Tibial nerve (tissue), 4 donors: Measurements from ENCODE around the gene ARHGEF38. TPM values are rescaled to one million over a fixed set of nuclear protein-coding genes. Genes with fewer than 3 reads are reported as not detected.
"Not testable (repeated sequence)": the region's sequence is repeated elsewhere in the genome, so short reads cannot be mapped to it uniquely, and the experiment has no call there.

Source experiments
- DNase-seq, 2 donors: peaks; one replicate each; pipeline ENCODE4 v3.0.0-alpha.2; 2019; ENCODE audit warnings: low spot score in 2 of 2
- H3K27ac ChIP-seq, 4 donors: fragments of 200-600 bp; sonication (generic) in 3 of 4; one replicate each; pipeline ENCODE4 v1.5.1; 2017 to 2019; ENCODE audit warnings: mild to moderate bottlenecking in 1 of 4
- H3K27me3 ChIP-seq, 2 donors: fragments of 200-600 bp; sonication (generic) in 1 of 2; one replicate each; pipeline versions ENCODE4 v1.5.1 to v1.6.0; 2017 to 2019
- H3K36me3 ChIP-seq, 3 donors: fragments of 200-600 bp; sonication (generic); one replicate each; pipeline ENCODE4 v1.5.1; 2018 to 2019
- H3K4me1 ChIP-seq, 4 donors: fragments of 200-600 bp; sonication (generic) in 3 of 4; one replicate each; pipeline ENCODE4 v1.5.1; 2017 to 2019
- H3K4me3 ChIP-seq, 4 donors: fragments of 200-600 bp; sonication (generic) in 3 of 4; one replicate each; pipeline ENCODE4 v1.5.1; 2017 to 2019; ENCODE audit warnings: mild to moderate bottlenecking in 1 of 4, moderate library complexity in 1 of 4
- H3K9me3 ChIP-seq, 4 donors: fragments of 200-600 bp; sonication (generic) in 3 of 4; one replicate each; pipeline ENCODE4 v1.5.1; 2017 to 2019
- EP300 ChIP-seq, 2 donors: sonication (generic); formaldehyde crosslinking; IDR thresholded peaks; one replicate each; pipeline ENCODE4 v1.6.1; 2017; ENCODE audit warnings: antibody characterized with exemption in 2 of 2, mild to moderate bottlenecking in 1 of 2
- POLR2A ChIP-seq, 2 donors: fragments of 450-650 bp; IDR thresholded peaks; one replicate each; pipeline ENCODE4 v1.6.1; 2017; ENCODE audit warnings: antibody characterized with exemption in 2 of 2, mild to moderate bottlenecking in 2 of 2, moderate library complexity in 2 of 2
- WGBS, 2 donors: methylation state at CpG; one replicate each; pipeline ENCODE4 v1.1.5; 2018; 5-methylcytosine and 5-hydroxymethylcytosine counted together
- small RNA-seq: library from RNA; depleted of rRNA; stranded (forward); fragments of <200 nt; gene quantifications from one replicate; pipeline ENCODE3, GENCODE V24; 2016
- total RNA-seq, 4 donors: library from RNA; depleted of rRNA; stranded (reverse); fragments of >200 nt; gene quantifications; one replicate each; pipeline ENCODE4 v1.1.0, GENCODE V29; 2016
- TF ChIP-seq, protein P1 (sequence below), 5 experiments: fragments of 200-600 bp in 3 of 5; fragments of 450-650 bp in 2 of 5; sonication (generic) in 3 of 5; IDR thresholded peaks; one replicate each; pipeline ENCODE4 v1.5.1; 2016 to 2019; ENCODE audit warnings: antibody characterized with exemption in 5 of 5, mild to moderate bottlenecking in 3 of 5, moderate library complexity in 2 of 5

The ARHGEF38 gene
- total RNA-seq, 4 donors from 2014 or later = not detected

DNA sequence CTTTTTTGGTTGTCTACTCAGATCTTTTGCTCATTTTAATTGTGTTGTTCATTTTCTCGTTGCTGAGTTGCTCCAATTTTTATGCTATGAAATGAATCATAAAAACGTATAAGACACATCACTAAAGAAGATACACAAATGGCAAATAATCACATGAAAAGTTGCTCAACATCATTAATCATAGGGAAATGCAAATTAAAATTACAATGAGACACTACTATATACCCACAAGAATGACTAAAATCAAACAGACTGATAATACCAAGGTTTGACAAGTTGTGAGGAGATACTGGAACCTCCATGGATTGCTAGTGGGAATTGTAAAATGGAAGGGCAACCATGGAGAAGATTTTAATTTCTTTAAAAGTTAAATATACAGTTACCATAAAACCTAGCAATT lies 173.2 kb downstream of the ARHGEF38 start:
- Histone ChIP-seq H3K27me3 (no peaks in the 10 kb centered on the region), H3K27ac (no peak overlapping the region), H3K9me3 (peaks cover 0 to 10% (median 0%) of the 10 kb centered on the region in 4 donors), H3K4me3 (no peak overlapping the region), H3K4me1 (no peaks in the 10 kb centered on the region), H3K36me3 (peaks cover 0 to 40% (median 0%) of the 10 kb centered on the region in 3 donors)
- TF ChIP-seq, protein P1, sequence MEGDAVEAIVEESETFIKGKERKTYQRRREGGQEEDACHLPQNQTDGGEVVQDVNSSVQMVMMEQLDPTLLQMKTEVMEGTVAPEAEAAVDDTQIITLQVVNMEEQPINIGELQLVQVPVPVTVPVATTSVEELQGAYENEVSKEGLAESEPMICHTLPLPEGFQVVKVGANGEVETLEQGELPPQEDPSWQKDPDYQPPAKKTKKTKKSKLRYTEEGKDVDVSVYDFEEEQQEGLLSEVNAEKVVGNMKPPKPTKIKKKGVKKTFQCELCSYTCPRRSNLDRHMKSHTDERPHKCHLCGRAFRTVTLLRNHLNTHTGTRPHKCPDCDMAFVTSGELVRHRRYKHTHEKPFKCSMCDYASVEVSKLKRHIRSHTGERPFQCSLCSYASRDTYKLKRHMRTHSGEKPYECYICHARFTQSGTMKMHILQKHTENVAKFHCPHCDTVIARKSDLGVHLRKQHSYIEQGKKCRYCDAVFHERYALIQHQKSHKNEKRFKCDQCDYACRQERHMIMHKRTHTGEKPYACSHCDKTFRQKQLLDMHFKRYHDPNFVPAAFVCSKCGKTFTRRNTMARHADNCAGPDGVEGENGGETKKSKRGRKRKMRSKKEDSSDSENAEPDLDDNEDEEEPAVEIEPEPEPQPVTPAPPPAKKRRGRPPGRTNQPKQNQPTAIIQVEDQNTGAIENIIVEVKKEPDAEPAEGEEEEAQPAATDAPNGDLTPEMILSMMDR (IDR thresholded peaks at IDR 0.05) = no peak
- TF ChIP-seq POLR2A (IDR thresholded peaks at IDR 0.05) = no peak
- no peak for TF ChIP-seq EP300 (IDR thresholded peaks at IDR 0.05)
- 94 to 95% methylated on average over 2 of the region's 2 CpGs for WGBS, 2 donors
- no peak for DNase-seq

DNA sequence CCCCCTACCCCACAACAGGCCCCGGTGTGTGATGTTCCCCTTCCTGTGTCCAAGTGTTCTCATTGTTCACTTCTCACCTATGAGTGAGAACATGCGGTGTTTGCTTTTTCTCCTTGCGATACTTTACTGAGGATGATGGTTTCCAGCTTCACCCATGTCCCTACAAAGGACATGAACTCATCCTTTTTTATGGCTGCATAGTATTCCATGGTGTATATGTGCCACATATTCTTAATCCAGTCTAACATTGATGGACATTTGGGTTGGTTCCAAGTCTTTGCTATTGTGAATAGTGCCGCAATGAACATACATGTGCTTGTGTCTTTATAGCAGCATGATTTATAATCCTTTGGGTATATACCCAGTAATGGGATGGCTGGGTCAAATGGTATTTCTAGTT lies 177.5 kb downstream of the ARHGEF38 start:
- 97 to 98% methylated on average over 4 of the region's 4 CpGs for WGBS, 2 donors
- not testable (repeated sequence) for H3K4me1 ChIP-seq, H3K27me3 ChIP-seq, H3K27ac ChIP-seq, DNase-seq, H3K4me3 ChIP-seq
- peaks cover 0 to 34% (median 0%) of the 10 kb centered on the region in 4 donors for H3K9me3 ChIP-seq
- peaks cover 0 to 61% (median 0%) of the 10 kb centered on the region in 3 donors for H3K36me3 ChIP-seq

Small RNA genes lying within 50 kb of the gene (small RNA-seq; reads per million reads assigned to genes)
- not detected for gene ATP5F1EP1

Other genes starting within 250 kb of the ARHGEF38 start
- gene PPA2, start 78.6 kb upstream of the ARHGEF38 start, total RNA-seq = 100 to 1,000 TPM in 1 of 4 donors, 10 to 100 TPM in 3; 69.9 to 106 (median 84.7) TPM
- 10 to 100 TPM; 15.7 to 29.5 (median 24.9) TPM for gene INTS12, start 156.1 kb downstream of the ARHGEF38 start, total RNA-seq
- 10 to 100 TPM; 11.6 to 23.4 (median 13.7) TPM for gene GSTCD, start 156.2 kb downstream of the ARHGEF38 start, total RNA-seq